Measurements from ENCODE around the gene DLX5.

DLX5 gene

DNA sequence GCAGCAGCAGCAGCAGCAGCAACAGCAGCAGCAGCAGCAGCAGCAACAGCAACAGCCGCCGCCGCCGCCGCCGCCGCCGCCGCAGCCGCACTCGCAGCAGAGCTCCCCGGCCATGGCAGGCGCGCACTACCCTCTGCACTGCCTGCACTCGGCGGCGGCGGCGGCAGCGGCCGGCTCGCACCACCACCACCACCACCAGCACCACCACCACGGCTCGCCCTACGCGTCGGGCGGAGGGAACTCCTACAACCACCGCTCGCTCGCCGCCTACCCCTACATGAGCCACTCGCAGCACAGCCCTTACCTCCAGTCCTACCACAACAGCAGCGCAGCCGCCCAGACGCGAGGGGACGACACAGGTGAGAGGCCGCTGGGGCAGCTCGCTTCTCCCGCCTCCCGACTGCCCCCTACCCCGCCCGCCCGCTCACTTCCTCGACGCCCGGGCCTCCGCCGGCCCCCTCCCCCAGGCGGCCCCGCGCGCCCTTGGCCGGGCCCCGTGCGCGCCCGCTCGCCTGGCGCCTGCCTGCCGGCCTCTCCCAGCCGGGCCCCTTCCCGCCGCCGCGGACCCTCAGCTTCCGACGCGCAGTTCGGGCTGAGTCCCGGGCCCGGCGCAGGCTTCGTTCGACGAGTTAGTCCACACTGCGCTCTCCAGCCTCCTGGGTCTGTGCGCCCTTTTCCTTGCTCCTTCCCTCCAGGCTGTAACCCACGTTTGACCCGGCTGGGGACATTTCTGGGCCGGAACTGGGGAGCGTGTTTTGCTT lies 18.4 kb downstream of the DLX5 start:
- in situ Hi-C loops (cut with HindIII; ENCODE audit: low sequenced_read_pairs), result no loop called here

DNA sequence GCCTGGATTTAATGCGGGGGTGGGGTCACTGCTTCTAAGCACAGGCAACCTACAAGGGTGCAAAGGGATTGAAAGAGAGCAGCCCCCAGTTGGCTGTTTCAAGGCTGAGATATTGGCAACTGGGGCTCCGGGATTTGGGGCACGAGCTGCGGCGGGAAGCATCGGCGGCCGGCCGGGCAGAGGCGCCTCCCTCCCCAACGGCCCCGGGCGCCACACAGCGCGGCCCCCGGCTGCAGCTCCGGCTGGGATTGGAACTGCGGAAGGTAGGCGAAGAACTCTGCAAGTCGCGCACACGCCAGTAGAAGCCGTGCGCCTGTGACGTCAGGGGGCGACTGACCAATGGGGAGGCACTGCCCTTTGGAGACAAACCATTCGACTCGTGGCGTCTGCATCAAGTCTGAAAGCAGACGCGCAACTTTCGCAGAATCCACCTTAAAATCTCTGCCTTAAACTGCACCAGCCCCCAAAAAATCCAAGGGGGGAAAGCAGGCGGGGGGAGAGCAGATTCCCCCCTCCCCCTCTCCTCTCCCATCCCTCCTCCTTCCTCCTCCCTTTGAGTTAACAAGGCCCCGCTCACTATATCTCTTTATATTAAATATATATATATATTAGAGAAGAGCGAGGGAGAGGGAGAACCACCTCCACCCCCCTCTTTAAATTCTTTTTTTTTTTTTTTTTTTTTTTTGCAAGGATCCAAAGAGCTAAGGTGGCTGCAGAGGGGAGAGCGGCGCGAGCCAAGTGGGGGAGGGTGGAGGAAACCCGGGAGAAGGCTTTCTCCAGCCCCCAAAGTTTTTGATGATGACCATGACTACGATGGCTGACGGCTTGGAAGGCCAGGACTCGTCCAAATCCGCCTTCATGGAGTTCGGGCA lies 19.2 kb downstream of the DLX5 start, which contains the start of gene DLX6:
Gene DLX6, plus strand, starts transcription at position 371 of the 872 bp plus-strand sequence. Its CDS starts 425 bp downstream, at position 796.
- in situ Hi-C loops (cut with HindIII; ENCODE audit: low sequenced_read_pairs), result no loop called here

DNA sequence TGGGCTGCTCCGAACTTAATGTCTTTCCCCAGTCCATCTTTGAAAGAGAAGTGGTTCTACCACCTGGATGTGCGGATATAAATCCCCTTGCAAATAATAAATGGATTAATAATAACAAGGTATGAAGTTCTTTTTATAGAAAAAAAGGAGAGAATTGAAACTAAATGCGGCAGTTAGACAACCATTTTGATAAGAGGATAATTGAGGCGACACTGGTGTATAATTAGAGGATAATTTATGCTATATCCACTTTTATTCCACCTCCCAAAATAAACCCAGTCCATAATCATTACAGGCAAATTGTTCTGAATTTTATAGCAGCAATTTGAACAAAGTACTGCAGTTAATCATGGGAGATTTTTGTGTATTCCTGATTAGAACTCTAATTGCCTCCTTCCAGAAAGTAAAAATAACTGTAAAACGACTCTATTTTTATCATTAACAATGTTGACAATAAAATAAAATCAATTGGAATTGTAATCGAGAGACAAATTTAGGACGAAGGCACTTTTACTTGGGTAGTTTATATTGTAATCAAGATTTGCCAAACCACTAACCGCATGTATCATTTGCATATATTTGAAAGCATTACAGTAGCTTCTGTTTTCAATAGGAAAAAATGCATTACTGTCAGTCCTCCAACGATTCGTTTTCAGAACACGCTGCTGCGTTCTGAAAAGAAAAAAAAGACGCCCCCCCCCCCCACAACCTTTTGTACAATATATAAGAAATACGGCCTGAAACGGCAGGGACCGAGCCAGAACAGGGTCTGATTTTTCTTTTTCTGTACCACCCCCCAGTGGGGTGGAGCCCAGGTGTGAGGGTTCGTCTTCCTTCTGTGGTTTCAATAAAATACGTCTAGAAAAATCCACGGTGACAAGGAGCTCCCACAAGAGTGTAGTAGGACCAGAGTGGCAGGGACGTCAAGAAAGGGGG lies 20.1 kb downstream of the DLX5 start:
- in situ Hi-C loops (cut with HindIII; ENCODE audit: low sequenced_read_pairs), result no loop called here

DNA sequence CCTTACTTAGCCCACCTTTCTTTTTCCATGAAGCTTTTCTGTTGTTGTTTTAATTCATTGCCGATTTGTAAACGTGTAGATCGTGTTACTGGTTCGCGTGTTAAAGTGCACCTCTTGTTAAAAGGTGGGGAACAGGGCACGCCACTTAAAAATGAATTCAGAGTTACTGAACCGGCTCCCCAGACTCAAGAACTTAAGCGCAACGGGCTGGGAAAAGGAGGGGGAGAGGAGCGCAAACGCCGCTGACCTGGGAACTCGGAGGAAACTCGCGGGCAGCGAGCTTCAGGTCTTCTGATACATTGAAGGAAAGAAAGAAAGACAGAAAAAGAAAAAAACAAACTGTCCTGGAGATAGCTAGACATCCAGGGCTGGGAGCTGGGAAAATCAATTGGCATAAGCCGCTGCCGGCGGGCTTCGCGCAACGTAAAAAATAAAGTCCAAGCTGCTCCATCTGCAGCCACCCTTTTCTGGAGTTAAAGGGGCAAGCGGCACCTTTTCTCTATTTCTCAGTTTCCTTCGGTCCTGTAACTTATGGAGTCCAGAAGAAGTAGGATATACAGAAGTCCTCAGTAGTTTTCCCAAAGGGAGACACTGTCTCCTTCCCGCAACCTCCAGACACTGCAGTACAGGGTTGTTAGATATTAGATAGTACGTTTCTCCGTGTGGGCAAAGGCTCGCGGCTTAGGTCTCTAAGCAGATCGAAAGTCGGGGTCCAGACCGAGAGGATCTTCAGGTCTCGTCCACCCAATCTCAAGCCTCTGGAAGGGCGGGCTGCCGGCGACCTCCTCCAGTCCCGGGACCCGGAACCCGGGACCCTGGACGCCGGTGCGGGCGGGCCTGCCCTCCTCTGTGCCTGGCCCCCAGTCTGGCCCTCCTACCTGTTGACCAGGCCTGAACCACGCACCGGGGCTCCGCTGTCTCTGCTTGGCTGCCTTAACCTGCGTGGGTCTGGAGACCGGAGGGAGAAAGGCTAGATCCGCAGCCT lies 21.1 kb downstream of the DLX5 start:
- in situ Hi-C loops (cut with HindIII; ENCODE audit: low sequenced_read_pairs), result no loop called here

DNA sequence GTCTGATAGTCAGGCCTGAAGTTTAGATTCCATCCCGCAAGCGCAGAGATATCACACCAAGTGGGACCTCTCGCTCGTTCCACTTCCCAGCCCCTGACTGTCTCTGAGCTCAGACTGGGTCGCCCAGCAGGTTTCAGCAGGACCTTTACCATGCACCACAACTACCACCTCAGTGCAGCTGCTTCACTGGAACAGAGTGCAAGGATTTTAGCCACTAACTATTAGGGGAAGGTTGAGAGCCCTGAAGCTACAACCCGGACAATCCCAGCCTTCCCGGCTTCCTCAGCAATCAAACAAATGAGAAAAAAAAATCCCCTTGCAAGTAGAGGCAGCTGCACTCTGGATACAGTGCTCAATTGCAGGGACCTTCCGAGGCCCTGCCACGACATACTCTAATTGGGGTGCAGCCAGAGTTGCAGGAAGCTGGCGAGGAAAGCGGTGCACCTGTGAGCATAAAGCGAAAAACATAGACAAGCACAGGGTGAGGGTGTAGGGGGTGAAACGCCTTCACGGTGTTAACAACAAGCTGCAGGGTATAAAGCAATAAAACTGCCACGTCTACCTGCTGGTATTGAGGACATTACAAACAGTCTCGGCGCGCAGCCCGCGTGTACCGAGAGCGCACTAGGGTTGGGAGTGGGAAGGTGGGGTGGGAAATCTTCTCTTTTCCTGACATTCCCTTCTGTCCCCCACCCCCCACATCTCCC lies 21.9 kb downstream of the DLX5 start:
- in situ Hi-C loops (cut with HindIII; ENCODE audit: low sequenced_read_pairs), result no loop called here

DNA sequence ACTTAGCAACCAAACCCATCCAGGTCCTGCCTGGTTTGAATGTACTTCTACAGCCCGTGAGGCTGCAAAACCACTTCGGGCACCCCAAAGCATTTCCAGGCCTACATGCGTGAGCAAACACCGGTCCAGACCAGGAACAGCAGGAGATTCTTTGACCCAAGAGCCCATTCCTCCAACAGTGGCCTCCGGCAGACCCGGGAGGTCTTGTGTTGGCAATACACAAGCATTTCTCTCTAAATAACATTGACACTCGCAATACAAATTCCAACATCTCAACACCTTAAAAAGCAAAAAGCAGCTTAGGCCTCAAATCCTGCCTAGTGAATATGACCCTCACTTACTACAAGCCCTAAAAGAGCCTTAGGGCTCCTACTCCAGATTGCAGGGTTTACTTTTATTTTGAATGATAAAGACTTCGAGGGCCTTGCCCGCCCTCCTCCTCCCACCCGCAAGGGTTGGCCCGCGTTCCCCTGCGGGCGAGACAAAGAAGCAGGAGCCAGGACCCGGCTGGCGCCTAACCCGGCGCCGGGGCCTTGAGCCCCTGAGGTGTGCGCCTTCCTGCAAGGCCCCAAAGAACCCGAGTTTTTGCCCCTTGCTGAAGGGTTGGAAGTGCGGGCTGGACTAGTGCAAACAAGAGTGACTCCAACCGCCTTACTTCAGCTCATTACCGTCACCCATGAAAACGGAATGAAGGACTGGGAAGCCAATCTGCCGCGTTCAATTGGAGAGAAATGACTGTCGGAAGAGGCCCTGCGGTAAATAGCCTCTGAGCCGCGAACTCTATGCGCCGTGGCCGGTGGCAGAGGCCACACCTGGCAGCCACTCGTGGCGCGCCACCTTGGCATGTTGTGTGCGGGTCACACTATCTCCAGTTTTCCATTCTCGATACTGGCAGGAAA lies 22.7 kb downstream of the DLX5 start:
- in situ Hi-C loops (cut with HindIII; ENCODE audit: low sequenced_read_pairs), result no loop called here

DNA sequence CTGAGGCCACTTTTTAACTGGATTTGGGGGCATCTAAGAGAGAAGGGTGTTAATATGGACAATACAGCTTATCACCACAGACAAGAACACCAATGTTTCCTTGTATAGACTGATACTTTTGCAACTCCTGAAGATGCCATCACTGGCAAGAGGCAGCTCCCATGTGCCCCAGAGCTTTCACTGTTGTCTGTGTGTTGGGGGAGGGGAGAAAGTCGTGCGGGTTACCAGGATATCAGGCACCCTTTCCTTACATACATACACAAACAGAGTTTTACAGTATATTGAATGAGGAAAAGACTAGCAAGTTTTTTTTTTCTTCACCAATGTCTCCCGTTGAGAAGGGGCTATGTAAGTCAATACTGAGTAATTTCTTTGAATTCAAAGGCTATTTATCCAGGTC lies 23.4 kb downstream of the DLX5 start:
- in situ Hi-C loops (cut with HindIII; ENCODE audit: low sequenced_read_pairs), result no loop called here

DNA sequence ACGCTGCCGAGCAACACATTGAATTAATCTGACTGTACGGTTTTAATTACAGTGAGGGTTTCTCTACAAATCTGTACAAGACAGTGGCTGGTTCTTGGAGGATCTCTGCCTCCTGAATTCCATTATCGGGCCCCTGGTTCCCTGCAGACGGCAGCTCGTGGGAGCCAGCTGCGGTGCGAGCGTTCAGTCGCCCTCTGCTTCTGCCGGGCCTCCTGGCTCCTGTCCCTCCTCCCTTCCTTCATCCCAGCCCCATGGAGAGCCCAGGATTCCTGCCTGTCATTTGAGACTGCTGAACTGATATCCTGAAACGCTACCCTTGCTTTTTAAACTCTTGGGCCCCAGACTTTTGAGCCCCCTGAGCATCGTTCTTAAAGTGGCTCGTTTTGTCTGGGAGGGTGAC lies 25.9 kb downstream of the DLX5 start:
- in situ Hi-C loops (cut with HindIII; ENCODE audit: low sequenced_read_pairs), result no loop called here

DNA sequence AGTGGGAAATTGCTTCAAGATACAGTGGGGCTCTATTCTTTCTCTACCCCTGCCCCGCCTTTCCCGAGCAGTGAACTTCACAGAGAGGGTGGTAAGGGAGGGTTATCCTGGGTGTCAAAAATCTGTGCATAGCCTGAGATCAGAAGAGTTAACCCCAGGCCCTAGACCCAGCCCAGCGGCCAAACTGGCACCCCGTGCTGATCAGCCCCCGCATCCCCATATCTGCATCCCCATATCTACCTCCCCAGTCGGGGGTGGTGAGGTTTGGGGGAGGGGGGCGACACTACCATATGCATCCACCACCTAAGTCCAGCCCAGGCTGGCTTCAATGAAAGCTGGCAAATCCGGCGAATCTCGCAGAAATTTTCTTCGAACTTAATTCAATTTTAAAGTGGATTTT lies 26.3 kb downstream of the DLX5 start:
- in situ Hi-C loops (cut with HindIII; ENCODE audit: low sequenced_read_pairs), result no loop called here

DNA sequence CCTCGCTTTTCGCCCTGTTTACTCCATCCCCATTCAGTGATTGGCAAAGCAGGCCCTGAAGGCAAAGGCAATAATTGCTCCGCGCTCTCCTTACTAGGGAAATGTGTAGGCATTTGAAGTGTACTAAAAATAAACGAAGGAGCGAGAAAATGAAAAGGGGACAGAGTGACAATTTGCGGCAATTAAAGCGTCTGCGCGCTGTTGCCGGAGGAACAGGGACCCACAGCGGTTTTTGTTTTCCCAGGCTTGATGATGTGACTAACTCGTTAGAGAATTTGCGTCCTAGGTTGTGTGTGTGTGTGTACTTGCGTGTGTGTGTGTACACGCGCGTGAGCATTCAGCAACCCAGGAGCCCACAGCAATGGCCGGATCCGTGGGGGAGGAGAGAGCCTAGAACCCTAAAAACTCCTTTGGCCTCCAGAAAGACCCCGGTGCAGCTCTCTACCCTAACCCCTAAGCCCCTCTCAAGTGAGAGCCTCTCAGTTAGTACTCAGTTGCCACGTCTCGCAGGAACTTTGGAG lies 27.1 kb downstream of the DLX5 start:
- in situ Hi-C loops (cut with HindIII; ENCODE audit: low sequenced_read_pairs), result no loop called here

DNA sequence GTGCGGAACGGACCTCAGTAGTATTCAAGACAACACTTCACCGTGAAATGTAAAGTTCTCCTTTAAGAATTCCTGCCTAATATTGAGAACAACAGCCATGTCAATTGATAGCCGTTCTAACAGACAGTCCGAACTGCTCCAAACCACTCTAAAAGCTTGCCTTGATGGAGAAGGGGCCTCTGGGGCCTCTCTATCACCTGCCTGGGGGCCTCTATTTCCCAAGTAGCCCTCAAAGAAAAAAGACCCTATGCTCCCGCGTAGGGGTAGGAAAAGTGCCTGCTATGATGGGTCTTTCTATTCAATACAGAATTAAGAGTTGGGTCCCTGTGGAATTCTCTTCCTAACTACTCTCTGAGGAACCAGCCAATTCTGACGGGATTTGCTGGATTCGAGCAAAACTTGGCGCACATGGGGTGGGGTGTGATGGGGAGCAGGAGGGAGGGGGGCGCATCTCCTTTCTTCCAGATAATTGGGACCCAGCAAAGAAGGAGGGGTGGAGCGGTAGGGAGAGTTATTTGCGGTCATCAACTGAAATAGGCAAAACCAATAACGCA lies 27.6 kb downstream of the DLX5 start:
- in situ Hi-C loops (cut with HindIII; ENCODE audit: low sequenced_read_pairs), result no loop called here

DNA sequence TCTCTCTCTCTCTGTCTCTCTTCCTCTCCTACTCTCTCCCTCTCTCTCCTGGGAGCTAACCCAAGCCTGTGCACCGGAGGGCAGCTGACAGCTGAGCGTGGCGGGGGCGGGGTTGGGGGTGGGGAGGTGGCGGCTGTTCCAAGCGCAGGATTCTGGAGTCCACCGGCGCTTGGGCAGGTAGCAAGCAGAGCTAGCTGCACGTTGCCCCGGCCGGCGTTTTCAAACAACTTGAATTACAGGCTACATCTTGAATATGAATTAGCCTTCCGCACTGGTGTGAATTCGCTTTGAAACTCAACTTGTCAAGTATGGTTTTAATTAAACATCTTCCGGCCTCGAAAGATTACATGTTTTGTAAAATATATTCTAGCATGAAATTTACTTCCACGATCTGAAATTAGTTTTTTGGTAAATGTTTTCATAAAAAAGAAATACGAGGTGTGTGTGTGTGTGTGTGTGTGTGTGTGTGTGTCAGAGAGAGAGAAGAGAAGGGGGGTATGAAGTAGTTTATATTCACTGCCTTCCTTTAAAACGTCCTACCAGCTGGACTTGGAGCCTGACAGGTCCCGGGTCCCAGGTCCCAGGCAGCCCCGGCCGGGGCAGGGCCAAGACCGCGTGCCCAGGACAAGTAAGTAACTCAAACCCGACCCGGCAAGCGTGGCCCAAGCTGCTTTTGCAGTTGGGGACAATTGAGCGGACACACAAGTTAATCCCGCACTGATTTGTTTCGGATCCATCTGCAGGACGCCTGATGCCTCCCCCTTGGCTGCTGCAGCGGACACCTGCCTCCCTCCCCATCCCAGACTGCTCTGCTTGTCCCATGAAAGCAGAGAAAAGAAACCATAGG lies 28.3 kb downstream of the DLX5 start:
- in situ Hi-C loops (cut with HindIII; ENCODE audit: low sequenced_read_pairs), result no loop called here

DNA sequence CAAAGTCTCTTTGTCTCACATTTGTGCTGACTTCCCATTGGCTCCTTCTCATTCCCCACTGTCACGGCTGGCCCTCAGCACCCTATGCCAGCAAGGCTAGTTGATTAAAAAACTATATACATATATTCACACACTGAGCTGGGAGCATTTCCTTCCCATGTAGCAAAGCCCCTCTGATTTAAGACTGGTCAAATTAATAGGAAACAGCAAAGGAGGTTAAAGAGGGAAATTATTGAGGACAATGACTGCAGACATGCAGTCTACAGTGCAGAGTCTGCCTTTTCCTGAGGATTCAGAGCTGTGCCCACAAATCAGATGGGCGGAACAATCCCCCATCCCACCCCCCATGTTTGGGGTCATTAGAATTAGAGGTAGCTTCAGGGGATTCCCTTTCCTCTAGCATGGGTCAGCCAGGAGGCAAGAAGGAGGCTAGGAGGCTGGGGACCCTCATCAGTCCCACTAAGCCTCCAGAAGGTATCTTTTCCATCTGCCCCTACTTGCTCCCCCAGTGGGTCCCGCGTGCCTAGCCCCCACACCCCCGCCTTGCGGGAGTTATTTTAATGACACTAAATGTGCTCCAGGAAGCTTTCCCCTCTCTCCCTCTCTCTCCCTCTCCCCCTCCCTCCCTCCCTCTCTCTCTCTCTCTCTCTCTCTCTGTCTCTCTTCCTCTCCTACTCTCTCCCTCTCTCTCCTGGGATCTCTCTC lies 29.1 kb downstream of the DLX5 start:
- in situ Hi-C loops (cut with HindIII; ENCODE audit: low sequenced_read_pairs), result no loop called here

DNA sequence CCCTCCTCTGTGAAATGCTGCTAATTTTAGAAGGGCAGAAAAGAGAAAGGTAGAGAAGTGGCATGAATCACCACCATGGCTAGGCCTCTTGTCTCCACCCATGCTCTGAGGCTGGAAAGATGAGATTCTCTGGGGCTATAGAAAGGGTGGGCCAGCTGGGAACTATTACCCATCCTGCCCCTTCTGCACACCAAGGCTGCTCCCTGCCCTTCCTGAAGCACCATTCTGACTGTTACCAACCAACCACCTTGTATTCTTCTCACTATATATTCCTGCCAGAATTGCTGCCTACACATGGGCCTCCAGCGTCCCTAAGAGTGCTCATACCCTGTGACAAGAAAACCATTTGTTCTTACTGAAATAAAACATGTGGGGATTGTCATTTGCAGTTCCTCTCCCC lies 30.7 kb downstream of the DLX5 start:
- in situ Hi-C loops (cut with HindIII; ENCODE audit: low sequenced_read_pairs), result no loop called here

DNA sequence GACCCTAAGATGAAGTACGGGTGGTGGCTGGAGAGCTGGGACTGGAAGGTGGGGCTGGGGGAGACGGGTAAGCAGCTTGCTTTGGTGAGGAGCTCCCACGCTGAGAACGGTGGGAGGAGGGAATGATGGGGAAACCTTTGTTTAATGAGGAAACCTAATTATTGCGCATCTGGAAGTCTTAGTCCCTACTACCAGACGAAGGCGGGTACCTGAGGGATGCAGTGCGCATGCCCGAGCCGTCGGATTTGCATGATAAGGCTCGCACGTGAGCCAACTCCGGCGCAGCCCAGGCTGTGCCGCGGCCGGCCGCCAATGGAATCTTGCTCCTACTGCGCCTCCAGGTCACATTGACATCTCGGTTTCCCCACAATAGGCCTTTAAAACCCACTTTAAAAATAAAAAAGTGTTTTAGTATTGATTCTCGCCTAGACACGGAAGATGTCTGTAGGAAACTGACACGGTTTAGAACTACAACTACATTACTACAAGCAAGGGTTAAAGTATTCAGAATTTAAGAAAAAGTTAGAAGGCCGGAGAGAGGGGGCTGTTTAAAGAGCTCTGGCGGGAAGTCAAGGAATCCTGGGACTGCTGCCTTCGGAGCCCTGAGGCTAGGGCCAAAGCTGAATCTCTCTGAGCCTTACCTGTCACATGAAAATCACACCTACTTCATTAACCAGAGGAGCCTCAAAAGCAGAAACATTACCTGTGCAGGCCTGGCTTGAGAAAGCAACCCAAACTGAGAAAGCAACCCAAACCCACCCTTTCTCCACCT lies 31.4 kb downstream of the DLX5 start:
- in situ Hi-C loops (cut with HindIII; ENCODE audit: low sequenced_read_pairs), result no loop called here

Data from endothelial cell of hepatic sinusoid (primary cell).